ENCODE measurements around the gene TMCC3. TPM values are rescaled to one million over a fixed set of nuclear protein-coding genes. Genes with fewer than 3 reads are reported as not detected.

The TMCC3 gene
- total RNA-seq, 2 donors from 2014 or later, result 13.5 to 15.4 TPM

- WGBS, result 55% methylated on average over 17 of the region's 17 CpGs
- no peaks in the 10 kb centered on the region for H3K36me3 ChIP-seq
- H3K4me3 ChIP-seq, result no peak overlapping the region
- H3K4me1 ChIP-seq (replicated peaks), result no peaks in the 10 kb centered on the region
- TF ChIP-seq, protein P1, sequence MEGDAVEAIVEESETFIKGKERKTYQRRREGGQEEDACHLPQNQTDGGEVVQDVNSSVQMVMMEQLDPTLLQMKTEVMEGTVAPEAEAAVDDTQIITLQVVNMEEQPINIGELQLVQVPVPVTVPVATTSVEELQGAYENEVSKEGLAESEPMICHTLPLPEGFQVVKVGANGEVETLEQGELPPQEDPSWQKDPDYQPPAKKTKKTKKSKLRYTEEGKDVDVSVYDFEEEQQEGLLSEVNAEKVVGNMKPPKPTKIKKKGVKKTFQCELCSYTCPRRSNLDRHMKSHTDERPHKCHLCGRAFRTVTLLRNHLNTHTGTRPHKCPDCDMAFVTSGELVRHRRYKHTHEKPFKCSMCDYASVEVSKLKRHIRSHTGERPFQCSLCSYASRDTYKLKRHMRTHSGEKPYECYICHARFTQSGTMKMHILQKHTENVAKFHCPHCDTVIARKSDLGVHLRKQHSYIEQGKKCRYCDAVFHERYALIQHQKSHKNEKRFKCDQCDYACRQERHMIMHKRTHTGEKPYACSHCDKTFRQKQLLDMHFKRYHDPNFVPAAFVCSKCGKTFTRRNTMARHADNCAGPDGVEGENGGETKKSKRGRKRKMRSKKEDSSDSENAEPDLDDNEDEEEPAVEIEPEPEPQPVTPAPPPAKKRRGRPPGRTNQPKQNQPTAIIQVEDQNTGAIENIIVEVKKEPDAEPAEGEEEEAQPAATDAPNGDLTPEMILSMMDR (IDR thresholded peaks at IDR 0.05), result peak in 3 of 4 experiments; percentile 63 to 84 (median 79)
- TF ChIP-seq POLR2A (IDR thresholded peaks at IDR 0.05) (no peak), POLR2AphosphoS5 (IDR thresholded peaks at IDR 0.05) (peak; percentile 58)
- H3K9me3 ChIP-seq, result no peaks in the 10 kb centered on the region
- H3K27me3 ChIP-seq (replicated peaks; ENCODE audit: insufficient read depth), result no peaks in the 10 kb centered on the region
- peak; percentile 40 for DNase-seq (ENCODE audit: low spot score)
- intact Hi-C loops (cut with DNase I), result loop anchor here (2.0 to 10.0 kb wide), 4 partner anchors 101 to 789 kb away; no protein-coding TSS in a partner anchor
- no peak overlapping the region for H3K27ac ChIP-seq
Observed at GRCh38 chr12:94545935-94546771, 104.2 kb downstream of the TMCC3 start.

- no peak for DNase-seq (ENCODE audit: low spot score)
- TF ChIP-seq POLR2A (IDR thresholded peaks at IDR 0.05), result no peak
- no peak for TF ChIP-seq POLR2AphosphoS5 (IDR thresholded peaks at IDR 0.05)
- TF ChIP-seq, protein P1 (IDR thresholded peaks at IDR 0.05), result no peak
- H3K27ac ChIP-seq, result no peak overlapping the region
- intact Hi-C loops (cut with DNase I), result loop anchor here (10.0 kb wide), 1 partner anchor 790 kb away; no protein-coding TSS in a partner anchor
- H3K36me3 ChIP-seq, result no peaks in the 10 kb centered on the region
- H3K4me1 ChIP-seq (replicated peaks), result no peaks in the 10 kb centered on the region
- H3K9me3 ChIP-seq, result no peaks in the 10 kb centered on the region
- H3K27me3 ChIP-seq (replicated peaks; ENCODE audit: insufficient read depth), result no peaks in the 10 kb centered on the region
- H3K4me3 ChIP-seq, result no peak overlapping the region
- WGBS, result 92% methylated on average over 4 of the region's 4 CpGs
Observed at GRCh38 chr12:94544355-94544754, 106.0 kb downstream of the TMCC3 start.

- Histone ChIP-seq H3K27ac (no peak overlapping the region), H3K4me3 (no peak overlapping the region), H3K36me3 (no peaks in the 10 kb centered on the region), H3K9me3 (no peaks in the 10 kb centered on the region), H3K4me1 (replicated peaks) (no peaks in the 10 kb centered on the region), H3K27me3 (replicated peaks; ENCODE audit: insufficient read depth) (no peaks in the 10 kb centered on the region)
- no peak for DNase-seq (ENCODE audit: low spot score)
- TF ChIP-seq POLR2AphosphoS5 (IDR thresholded peaks at IDR 0.05), result no peak
- no peak for TF ChIP-seq POLR2A (IDR thresholded peaks at IDR 0.05)
- TF ChIP-seq, protein P1 (IDR thresholded peaks at IDR 0.05), result no peak
- intact Hi-C loops (cut with DNase I), result no loop called here
Observed at GRCh38 chr12:94538318-94538717, 112.0 kb downstream of the TMCC3 start.

DNA sequence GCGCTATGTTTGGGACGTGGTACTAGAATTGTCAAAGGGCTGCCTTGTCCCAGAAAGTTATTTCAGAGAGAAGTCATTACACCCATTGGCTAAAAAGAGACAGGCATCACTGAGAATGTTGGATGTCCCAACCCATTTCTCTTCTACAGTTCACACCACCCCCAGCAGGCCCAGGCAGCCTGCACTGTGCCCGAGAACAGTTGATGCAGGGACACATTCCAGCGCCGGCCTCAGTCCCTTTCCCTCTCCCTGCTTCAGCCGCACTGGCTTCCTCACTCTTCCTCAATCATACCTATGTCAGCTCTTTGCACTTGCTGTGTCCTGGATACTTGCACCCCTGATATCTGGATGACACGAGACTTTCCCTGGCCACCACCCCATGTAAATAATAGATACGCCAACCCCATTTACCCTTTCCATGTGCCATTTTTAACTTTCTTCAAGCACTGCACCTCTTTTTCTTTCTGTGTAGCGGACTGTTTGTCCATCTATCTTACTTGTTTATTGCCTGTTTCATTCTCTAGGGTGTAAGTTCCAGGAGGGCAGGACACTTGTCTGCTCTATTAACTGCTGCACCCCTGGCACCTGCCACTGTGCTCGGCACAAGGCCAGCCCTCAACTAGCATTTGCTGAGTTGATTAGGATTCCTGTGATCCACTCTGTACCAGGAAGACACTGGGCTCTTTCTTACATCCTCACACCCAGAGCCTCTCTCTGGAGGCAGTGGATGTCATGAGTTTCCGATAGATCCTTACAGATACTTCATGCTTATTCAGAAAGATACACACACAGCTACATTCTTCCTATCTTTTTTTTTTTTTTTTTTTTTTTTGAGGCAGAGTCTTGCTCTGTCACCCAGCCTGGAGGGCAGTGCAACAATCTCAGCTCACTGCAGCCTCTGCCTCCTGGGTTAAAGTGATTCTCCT lies 114.1 kb downstream of the TMCC3 start:
- H3K36me3 ChIP-seq, result no peaks in the 10 kb centered on the region
- intact Hi-C loops (cut with DNase I), result no loop called here
- TF ChIP-seq, protein P1 (IDR thresholded peaks at IDR 0.05), result no peak
- TF ChIP-seq POLR2AphosphoS5 (IDR thresholded peaks at IDR 0.05) (no peak), POLR2A (IDR thresholded peaks at IDR 0.05) (no peak)
- no peaks in the 10 kb centered on the region for H3K9me3 ChIP-seq
- WGBS, result 87% methylated on average over 11 of the region's 11 CpGs
- H3K27ac ChIP-seq, result no peak overlapping the region
- no peak overlapping the region for H3K4me3 ChIP-seq
- DNase-seq (ENCODE audit: low spot score), result no peak
- no peaks in the 10 kb centered on the region for H3K27me3 ChIP-seq (replicated peaks; ENCODE audit: insufficient read depth)
- no peaks in the 10 kb centered on the region for H3K4me1 ChIP-seq (replicated peaks)

Measured in prostate gland (tissue), 2 donors.